H9 (cell line): ENCODE data around the gene ZNF358. TPM values are rescaled to one million over a fixed set of nuclear protein-coding genes. Genes with fewer than 3 reads are reported as not detected.
A peak's percentile ranks its signal among the peaks of the same experiment; 100 is the strongest.

Source experiments
- DNase-seq: peaks from one replicate; pipeline ENCODE4 v3.0.0-alpha.2; 2017
- H2AFZ ChIP-seq: one replicate; pipeline ENCODE4 v1.6.1; 2013; ENCODE audit warnings: mild to moderate bottlenecking, low read length, control low read depth, moderate library complexity
- H2AK5ac ChIP-seq: 2 replicates; pipeline ENCODE4 v1.6.1; 2013; ENCODE audit warnings: low read length, control low read depth, mixed read lengths; ENCODE audit not compliant: insufficient read length
- H2BK120ac ChIP-seq: one replicate; pipeline ENCODE4 v1.6.1; 2013; ENCODE audit warnings: low read depth, mild to moderate bottlenecking, low read length, control low read depth, inconsistent platforms; ENCODE audit not compliant: poor library complexity, severe bottlenecking
- H2BK12ac ChIP-seq: 2 replicates; pipeline ENCODE4 v1.6.1; 2013; ENCODE audit warnings: low read length, control low read depth, mixed read lengths, low read depth; ENCODE audit not compliant: insufficient read length
- H2BK15ac ChIP-seq: 2 replicates; pipeline ENCODE4 v1.6.1; 2013; ENCODE audit warnings: low read depth, low read length, control low read depth
- H2BK20ac ChIP-seq: one replicate; pipeline ENCODE4 v1.6.1; 2013; ENCODE audit warnings: low read depth, mild to moderate bottlenecking, low read length, control low read depth, inconsistent platforms; ENCODE audit not compliant: poor library complexity, severe bottlenecking
- H2BK5ac ChIP-seq: 2 replicates; pipeline ENCODE4 v1.6.1; 2013; ENCODE audit warnings: low read length, control low read depth, mixed read lengths; ENCODE audit not compliant: insufficient read length
- H3K14ac ChIP-seq: 2 replicates; pipeline ENCODE4 v1.6.1; 2013; ENCODE audit warnings: low read length, control low read depth; ENCODE audit not compliant: insufficient read depth
- H3K18ac ChIP-seq: 2 replicates; pipeline ENCODE4 v1.6.1; 2013; ENCODE audit warnings: low read depth, mild to moderate bottlenecking, mixed read lengths, low read length, control low read depth; ENCODE audit not compliant: insufficient read length
- H3K23ac ChIP-seq: 2 replicates; pipeline ENCODE4 v1.6.1; 2013; ENCODE audit warnings: low read length, control low read depth, mixed read lengths, low read depth; ENCODE audit not compliant: insufficient read length
- H3K23me2 ChIP-seq: 2 replicates; pipeline ENCODE4 v1.6.1; 2013; ENCODE audit warnings: low read depth, mild to moderate bottlenecking, mixed read lengths, low read length, control low read depth; ENCODE audit not compliant: insufficient read length, poor library complexity, severe bottlenecking
- H3K27ac ChIP-seq: 2 replicates; pipeline ENCODE4 v1.5.1; 2013; ENCODE audit warnings: low read length, control low read depth, mixed read lengths, low read depth; ENCODE audit not compliant: insufficient read length
- H3K27me3 ChIP-seq: 2 replicates; pipeline ENCODE4 v1.6.1; 2013; ENCODE audit warnings: low read length, control low read depth, inconsistent platforms; ENCODE audit not compliant: insufficient read depth
- H3K4ac ChIP-seq: 2 replicates; pipeline ENCODE4 v1.6.1; 2013; ENCODE audit warnings: low read depth, mild to moderate bottlenecking, control low read depth, inconsistent platforms, low read length, moderate library complexity
- H3K4me1 ChIP-seq: 2 replicates; pipeline ENCODE4 v1.6.1; 2013; ENCODE audit warnings: low read length, control low read depth, inconsistent platforms; ENCODE audit not compliant: insufficient read depth
- H3K4me2 ChIP-seq: 2 replicates; pipeline ENCODE4 v1.6.1; 2013; ENCODE audit warnings: low read length, control low read depth, mixed read lengths; ENCODE audit not compliant: insufficient read length, insufficient read depth
- H3K56ac ChIP-seq: 2 replicates; pipeline ENCODE4 v1.6.1; 2013; ENCODE audit warnings: low read depth, mild to moderate bottlenecking, mixed read lengths, low read length, control low read depth; ENCODE audit not compliant: insufficient read length
- H3K79me1 ChIP-seq: 2 replicates; pipeline ENCODE4 v1.6.1; 2013; ENCODE audit warnings: low read depth, mild to moderate bottlenecking, moderate library complexity, low read length, control low read depth, inconsistent platforms; ENCODE audit not compliant: insufficient read depth, poor library complexity, severe bottlenecking
- H3K79me2 ChIP-seq: 2 replicates; pipeline ENCODE4 v1.6.1; 2013; ENCODE audit warnings: low read length, control low read depth, inconsistent platforms; ENCODE audit not compliant: insufficient read depth
- H3K9ac ChIP-seq: 2 replicates; pipeline ENCODE4 v1.6.1; 2013; ENCODE audit warnings: low read length, control low read depth, mixed read lengths; ENCODE audit not compliant: insufficient read length; ENCODE audit errors: extremely low read depth
- H3K9me3 ChIP-seq: one replicate; pipeline ENCODE4 v1.6.1; 2013; ENCODE audit warnings: low read depth, low read length, inconsistent platforms; ENCODE audit not compliant: control insufficient read depth
- H3T11ph ChIP-seq: one replicate; pipeline ENCODE4 v1.6.1; 2013; ENCODE audit warnings: mild to moderate bottlenecking, low read length, control low read depth, inconsistent platforms
- H4K20me1 ChIP-seq: one replicate; pipeline ENCODE4 v1.6.1; 2013; ENCODE audit not compliant: control insufficient read depth, insufficient read length, insufficient read depth
- H4K5ac ChIP-seq: 2 replicates; pipeline ENCODE4 v1.6.1; 2013; ENCODE audit warnings: low read depth, mild to moderate bottlenecking, mixed read lengths, low read length, control low read depth; ENCODE audit not compliant: insufficient read length
- H4K8ac ChIP-seq: replicated peaks from 2 replicates; pipeline ENCODE4 v1.6.1; 2013; ENCODE audit warnings: low read length, control low read depth, mixed read lengths, low read depth; ENCODE audit not compliant: insufficient read length
- H4K91ac ChIP-seq: 2 replicates; pipeline ENCODE4 v1.6.1; 2013; ENCODE audit warnings: low read depth, mild to moderate bottlenecking, moderate library complexity, mixed read lengths, low read length, control low read depth; ENCODE audit not compliant: insufficient read length
- H3K27ac Mint-ChIP-seq, 3 experiments: 2 replicates in 2 of 3; 3 replicates in 1 of 3; pipeline ENCODE4 v1.8.0; 2020 to 2021; ENCODE audit warnings: mixed read lengths in 3 of 3, mild to moderate bottlenecking in 1 of 3, moderate library complexity in 1 of 3
- H3K27me3 Mint-ChIP-seq: 2 replicates; pipeline ENCODE4 v1.8.0; 2021; ENCODE audit warnings: low read depth, mild to moderate bottlenecking, moderate library complexity, mixed read lengths
- H3K36me3 Mint-ChIP-seq, 3 experiments: 2 replicates in 2 of 3; 3 replicates in 1 of 3; pipeline ENCODE4 v1.8.0; 2020 to 2021; ENCODE audit warnings: low read depth in 3 of 3, mixed read lengths in 3 of 3; ENCODE audit not compliant: insufficient read depth in 1 of 3
- H3K4me1 Mint-ChIP-seq, 2 experiments: 2 replicates each; pipeline ENCODE4 v1.8.0; 2020; ENCODE audit warnings: mixed read lengths in 2 of 2
- H3K4me3 Mint-ChIP-seq, 2 experiments: 2 replicates in 1 of 2; 3 replicates in 1 of 2; pipeline ENCODE4 v1.8.0; 2020 to 2021; ENCODE audit warnings: mild to moderate bottlenecking in 2 of 2, mixed read lengths in 2 of 2, moderate library complexity in 1 of 2
- H3K9me3 Mint-ChIP-seq, 2 experiments: 2 replicates in 1 of 2; 3 replicates in 1 of 2; pipeline ENCODE4 v1.8.0; 2020; ENCODE audit warnings: mild to moderate bottlenecking in 2 of 2, mixed read lengths in 2 of 2, moderate library complexity in 1 of 2
- WGBS: extraction: QIAGEN DNeasy Blood & Tissue Kit; methylation state at CpG from one replicate; pipeline ENCODE4 v1.1.7; 2013; ENCODE audit warnings: missing lambda C conversion rate, low lambda C conversion rate, mixed read lengths; ENCODE audit not compliant: insufficient read length; ENCODE audit errors: extremely low coverage; 5-methylcytosine and 5-hydroxymethylcytosine counted together
- total RNA-seq: library from RNA; stranded (reverse); gene quantifications from 2 replicates; pipeline ENCODE4 v1.2.1, GENCODE V29; 2021
- TF ChIP-seq, protein P1 (sequence below): fragments of 200-600 bp; sonication (generic); conservative IDR thresholded peaks from 3 replicates; pipeline ENCODE4 v1.8.0; 2021; ENCODE audit warnings: antibody characterized with exemption, mild to moderate bottlenecking

ZNF358 gene
- total RNA-seq, 1 experiment from 2014 or later, result 40.5 TPM

DNA sequence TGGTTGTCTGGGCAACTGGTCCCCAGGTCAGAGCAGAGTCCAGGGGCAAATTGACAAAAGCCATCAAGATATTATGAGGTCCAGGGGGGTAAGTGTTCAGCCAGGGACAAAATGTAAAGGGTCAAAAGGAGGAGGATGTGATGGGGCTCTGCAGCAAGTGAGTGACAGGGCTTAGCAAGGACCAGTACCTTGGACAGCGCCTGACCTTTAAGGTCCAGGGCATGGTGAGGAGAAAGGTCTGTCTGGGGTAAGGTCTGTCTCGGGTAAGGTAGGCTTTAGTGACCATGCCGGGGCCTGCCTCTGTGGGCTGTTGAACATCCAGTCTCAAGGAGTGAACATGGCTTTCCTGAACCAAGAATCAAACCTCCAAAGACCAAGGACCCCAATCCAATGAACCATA, 6.3 kb upstream of the ZNF358 start:
- no peak overlapping the region for H3K4ac ChIP-seq
- H4K91ac ChIP-seq, result no peak overlapping the region
- H2BK5ac ChIP-seq, result no peak overlapping the region
- no peaks in the 10 kb centered on the region for H3K79me1 ChIP-seq
- H3K14ac ChIP-seq, result no peak overlapping the region
- peaks cover 6% of the 10 kb centered on the region for H3K23me2 ChIP-seq
- H3T11ph ChIP-seq, result no peak overlapping the region
- no peak overlapping the region for H3K18ac ChIP-seq
- no peaks in the 10 kb centered on the region for H3K9me3 ChIP-seq
- no peaks in the 10 kb centered on the region for H3K27me3 ChIP-seq
- H2BK120ac ChIP-seq, result no peak overlapping the region
- peaks cover 25% of the 10 kb centered on the region for H3K27me3 Mint-ChIP-seq
- no peak overlapping the region for H2BK12ac ChIP-seq
- H3K9ac ChIP-seq, result no peak overlapping the region
- H3K79me2 ChIP-seq, result no peaks in the 10 kb centered on the region
- H2BK20ac ChIP-seq, result no peak overlapping the region
- H3K4me3 Mint-ChIP-seq, result no peak overlapping the region
- H3K27ac ChIP-seq, result no peak overlapping the region
- H3K36me3 Mint-ChIP-seq, result no peaks in the 10 kb centered on the region
- H3K56ac ChIP-seq, result no peak overlapping the region
- no peak overlapping the region for H3K4me2 ChIP-seq
- H4K8ac ChIP-seq, result no peak overlapping the region
- H2BK15ac ChIP-seq, result no peak overlapping the region
- no peak overlapping the region for H2AK5ac ChIP-seq
- no peaks in the 10 kb centered on the region for H4K20me1 ChIP-seq
- H3K4me1 Mint-ChIP-seq, result peaks cover 18 to 27% of the 10 kb centered on the region in 2 experiments
- H3K27ac Mint-ChIP-seq, result no peak overlapping the region
- H4K5ac ChIP-seq, result no peak overlapping the region
- no peaks in the 10 kb centered on the region; the same call in 1 of the 2 replicates for H3K4me1 ChIP-seq
- no peaks in the 10 kb centered on the region for H3K9me3 Mint-ChIP-seq
- TF ChIP-seq, protein P1, sequence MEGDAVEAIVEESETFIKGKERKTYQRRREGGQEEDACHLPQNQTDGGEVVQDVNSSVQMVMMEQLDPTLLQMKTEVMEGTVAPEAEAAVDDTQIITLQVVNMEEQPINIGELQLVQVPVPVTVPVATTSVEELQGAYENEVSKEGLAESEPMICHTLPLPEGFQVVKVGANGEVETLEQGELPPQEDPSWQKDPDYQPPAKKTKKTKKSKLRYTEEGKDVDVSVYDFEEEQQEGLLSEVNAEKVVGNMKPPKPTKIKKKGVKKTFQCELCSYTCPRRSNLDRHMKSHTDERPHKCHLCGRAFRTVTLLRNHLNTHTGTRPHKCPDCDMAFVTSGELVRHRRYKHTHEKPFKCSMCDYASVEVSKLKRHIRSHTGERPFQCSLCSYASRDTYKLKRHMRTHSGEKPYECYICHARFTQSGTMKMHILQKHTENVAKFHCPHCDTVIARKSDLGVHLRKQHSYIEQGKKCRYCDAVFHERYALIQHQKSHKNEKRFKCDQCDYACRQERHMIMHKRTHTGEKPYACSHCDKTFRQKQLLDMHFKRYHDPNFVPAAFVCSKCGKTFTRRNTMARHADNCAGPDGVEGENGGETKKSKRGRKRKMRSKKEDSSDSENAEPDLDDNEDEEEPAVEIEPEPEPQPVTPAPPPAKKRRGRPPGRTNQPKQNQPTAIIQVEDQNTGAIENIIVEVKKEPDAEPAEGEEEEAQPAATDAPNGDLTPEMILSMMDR, result no peak
- peak; percentile 57 for DNase-seq
- H2AFZ ChIP-seq, result no peak overlapping the region
- H3K23ac ChIP-seq, result no peak overlapping the region
- WGBS, result no CpG with 5 or more reads among the region's 3 CpGs
